PC-9 (cell line): ENCODE results near the gene RSBN1.

Experiments used
- EZH2 ChIP-seq: fragments of 200-600 bp; sonication (generic); IDR thresholded peaks from 2 replicates; pipeline ENCODE4 v1.8.0; 2017; ENCODE audit warnings: antibody characterized with exemption, low read depth
- TF ChIP-seq, protein P1 (sequence below): fragments of 200-600 bp; sonication (generic); conservative IDR thresholded peaks from 2 replicates; pipeline ENCODE4 v1.6.1; 2017; ENCODE audit warnings: mixed run types, antibody characterized with exemption, mild to moderate bottlenecking, moderate library complexity

DNA sequence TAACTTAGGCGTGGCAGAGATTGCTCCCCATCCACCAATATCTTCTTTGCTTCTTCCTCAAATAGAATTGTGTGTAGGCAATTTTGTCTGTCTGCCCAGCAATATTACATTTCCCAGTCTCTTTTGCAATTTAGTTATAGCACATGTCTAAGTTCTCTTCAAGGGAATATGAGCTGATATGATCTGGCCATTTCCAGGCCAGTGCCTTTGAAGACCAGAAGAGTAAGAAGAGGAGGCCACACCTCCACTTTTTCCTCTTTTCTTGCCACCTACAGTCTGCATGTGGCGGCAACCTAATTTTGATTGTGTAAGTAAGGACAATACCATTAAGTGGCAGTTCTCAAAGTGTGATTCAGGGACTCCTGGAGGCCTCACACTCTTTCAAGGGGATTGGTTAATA, 6.3 kb upstream of the RSBN1 start:
- TF ChIP-seq, protein P1, sequence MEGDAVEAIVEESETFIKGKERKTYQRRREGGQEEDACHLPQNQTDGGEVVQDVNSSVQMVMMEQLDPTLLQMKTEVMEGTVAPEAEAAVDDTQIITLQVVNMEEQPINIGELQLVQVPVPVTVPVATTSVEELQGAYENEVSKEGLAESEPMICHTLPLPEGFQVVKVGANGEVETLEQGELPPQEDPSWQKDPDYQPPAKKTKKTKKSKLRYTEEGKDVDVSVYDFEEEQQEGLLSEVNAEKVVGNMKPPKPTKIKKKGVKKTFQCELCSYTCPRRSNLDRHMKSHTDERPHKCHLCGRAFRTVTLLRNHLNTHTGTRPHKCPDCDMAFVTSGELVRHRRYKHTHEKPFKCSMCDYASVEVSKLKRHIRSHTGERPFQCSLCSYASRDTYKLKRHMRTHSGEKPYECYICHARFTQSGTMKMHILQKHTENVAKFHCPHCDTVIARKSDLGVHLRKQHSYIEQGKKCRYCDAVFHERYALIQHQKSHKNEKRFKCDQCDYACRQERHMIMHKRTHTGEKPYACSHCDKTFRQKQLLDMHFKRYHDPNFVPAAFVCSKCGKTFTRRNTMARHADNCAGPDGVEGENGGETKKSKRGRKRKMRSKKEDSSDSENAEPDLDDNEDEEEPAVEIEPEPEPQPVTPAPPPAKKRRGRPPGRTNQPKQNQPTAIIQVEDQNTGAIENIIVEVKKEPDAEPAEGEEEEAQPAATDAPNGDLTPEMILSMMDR: no peak
- TF ChIP-seq EZH2: no peak
